Measurements from ENCODE around the gene SLC22A13.

- TF ChIP-seq EZH2 (IDR thresholded peaks at IDR 0.05; ENCODE audit: low read length, missing control alignments) (no peak), CTCF (conservative IDR thresholded peaks at IDR 0.05 in 1 of 2, IDR thresholded peaks at IDR 0.05 in 1 of 2; ENCODE audit: low read depth in 1 of 2, low read length in 2 of 2) (no peak)
Observed at GRCh38 chr3:38308456-38308855, 42.8 kb downstream of the SLC22A13 start.
